Retinal pigment epithelial cell (primary cell): ENCODE measurements around the gene FER.

ENCODE experiments used
- DNase-seq: peaks from one replicate; pipeline ENCODE4 v3.0.0-alpha.2; 2010; ENCODE audit warnings: low read depth
- H3K4me3 ChIP-seq: 2 replicates; pipeline ENCODE4 v1.5.1; 2011; ENCODE audit warnings: mild to moderate bottlenecking, low read length, control low read depth, moderate library complexity
- CTCF ChIP-seq: conservative IDR thresholded peaks from 2 replicates; pipeline ENCODE4 v1.5.1; 2011; ENCODE audit warnings: low read depth, low read length, control low read depth, inconsistent platforms

Gene FER

GRCh38 chr5:109195667-109196066 lies 448.0 kb downstream of the FER start:
- TF ChIP-seq CTCF = no peak
- no peak overlapping the region for H3K4me3 ChIP-seq
- DNase-seq = no peak

- no peak for TF ChIP-seq CTCF
- no peak overlapping the region for H3K4me3 ChIP-seq
- DNase-seq = no peak
These were observed 448.6 kb downstream of the FER start for GRCh38 chr5:109196087-109196822.

- no peak for DNase-seq
- no peak overlapping the region for H3K4me3 ChIP-seq
- no peak for TF ChIP-seq CTCF
These were observed 449.1 kb downstream of the FER start for GRCh38 chr5:109196823-109197160.

- peak; percentile 59 for DNase-seq
- TF ChIP-seq CTCF = no peak
- H3K4me3 ChIP-seq = no peak overlapping the region
These were observed 451.6 kb downstream of the FER start for GRCh38 chr5:109199289-109199688.

- H3K4me3 ChIP-seq = no peak overlapping the region
- no peak for DNase-seq
- no peak for TF ChIP-seq CTCF
These were observed 452.3 kb downstream of the FER start for GRCh38 chr5:109199799-109200620.

- no peak overlapping the region for H3K4me3 ChIP-seq
- no peak for TF ChIP-seq CTCF
- no peak for DNase-seq
These were observed 467.3 kb downstream of the FER start for GRCh38 chr5:109215040-109215439.

GRCh38 chr5:109218818-109219217 lies 471.1 kb downstream of the FER start:
- no peak for TF ChIP-seq CTCF
- no peak for DNase-seq
- H3K4me3 ChIP-seq = no peak overlapping the region
